NCI-H446 treated with DMSO at 0.1 percent for 48 hours (cell line): ENCODE measurements around the gene HSD11B2.
"Not testable (repeated sequence)": the region's sequence is repeated elsewhere in the genome, so short reads cannot be mapped to it uniquely, and the experiment has no call there.

Experiments
- DNase-seq: peaks from one replicate; lab custom pipeline; 2025; lab: John Stamatoyannopoulos, UW

HSD11B2 gene

DNA sequence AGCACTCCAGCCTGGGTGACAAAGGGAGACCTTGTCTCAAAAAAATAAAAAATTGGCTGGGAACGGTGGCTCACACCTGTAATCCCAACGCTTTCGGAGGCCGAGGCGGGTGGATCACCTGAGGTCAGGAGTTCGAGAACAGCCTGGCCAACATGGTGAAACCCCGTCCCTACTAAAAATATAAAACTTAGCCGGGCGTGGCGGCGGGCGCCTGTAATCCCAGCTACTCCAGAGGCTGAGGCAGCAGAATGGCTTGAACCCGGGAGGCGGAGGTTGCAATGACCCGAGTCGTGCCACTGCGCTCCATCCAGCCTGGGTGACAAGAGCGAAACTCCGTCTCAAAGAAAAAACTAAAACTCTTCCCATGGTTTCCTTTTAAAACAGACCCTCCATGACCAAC lies 15.5 kb upstream of the HSD11B2 start:
- not testable (repeated sequence) for DNase-seq

DNA sequence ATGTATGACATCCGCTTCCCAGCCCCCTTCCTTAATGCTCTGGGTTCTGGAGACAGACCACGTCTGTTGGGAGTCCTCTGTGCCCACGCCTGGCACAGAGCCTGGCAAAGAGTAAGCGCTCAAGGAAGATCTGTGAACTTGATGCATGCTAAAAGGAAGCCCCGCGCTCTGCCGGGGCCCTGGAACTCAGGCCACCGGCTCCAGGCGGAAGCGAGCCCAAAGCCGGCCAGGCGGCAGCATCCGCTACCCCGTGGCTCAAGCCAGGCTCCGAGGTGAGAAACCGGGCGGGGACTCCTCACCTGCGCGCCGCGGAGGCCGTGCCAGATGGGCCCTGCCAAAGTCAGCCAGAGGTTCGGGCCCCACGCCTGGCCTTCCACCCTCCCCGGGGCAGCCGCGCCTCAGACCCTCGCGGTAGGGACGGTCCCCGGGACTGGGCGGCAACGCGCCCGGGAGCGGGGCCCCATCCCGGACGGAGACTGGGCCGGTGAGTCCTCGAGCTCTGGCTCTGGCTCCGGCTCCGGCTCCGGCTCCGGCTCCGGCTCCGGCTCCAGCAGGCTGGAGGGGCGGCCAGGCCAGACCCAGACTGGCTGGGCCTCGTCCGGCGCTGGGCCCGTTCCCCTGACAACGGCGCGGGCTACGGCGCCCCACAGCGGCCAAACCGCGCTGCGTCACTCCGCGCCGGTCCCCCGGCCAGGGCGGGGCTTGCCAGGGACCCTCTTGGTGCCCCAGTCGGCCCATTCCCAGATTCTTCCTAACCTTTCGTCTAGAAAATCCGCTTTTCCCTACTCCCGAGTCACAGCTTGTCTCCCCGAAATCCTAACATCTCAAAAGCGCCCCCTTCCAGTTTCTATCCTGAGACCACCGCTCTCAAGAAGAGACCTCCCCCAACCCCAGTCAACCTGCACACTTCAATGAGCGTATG lies 14.8 kb upstream of the HSD11B2 start, which contains the start of gene ZDHHC1:
ZDHHC1 (minus strand) TSS at position 606 of the 922 bp plus-strand sequence. CDS start 8,702 bp downstream, outside the sequence.
- DNase-seq, result no peak

DNA sequence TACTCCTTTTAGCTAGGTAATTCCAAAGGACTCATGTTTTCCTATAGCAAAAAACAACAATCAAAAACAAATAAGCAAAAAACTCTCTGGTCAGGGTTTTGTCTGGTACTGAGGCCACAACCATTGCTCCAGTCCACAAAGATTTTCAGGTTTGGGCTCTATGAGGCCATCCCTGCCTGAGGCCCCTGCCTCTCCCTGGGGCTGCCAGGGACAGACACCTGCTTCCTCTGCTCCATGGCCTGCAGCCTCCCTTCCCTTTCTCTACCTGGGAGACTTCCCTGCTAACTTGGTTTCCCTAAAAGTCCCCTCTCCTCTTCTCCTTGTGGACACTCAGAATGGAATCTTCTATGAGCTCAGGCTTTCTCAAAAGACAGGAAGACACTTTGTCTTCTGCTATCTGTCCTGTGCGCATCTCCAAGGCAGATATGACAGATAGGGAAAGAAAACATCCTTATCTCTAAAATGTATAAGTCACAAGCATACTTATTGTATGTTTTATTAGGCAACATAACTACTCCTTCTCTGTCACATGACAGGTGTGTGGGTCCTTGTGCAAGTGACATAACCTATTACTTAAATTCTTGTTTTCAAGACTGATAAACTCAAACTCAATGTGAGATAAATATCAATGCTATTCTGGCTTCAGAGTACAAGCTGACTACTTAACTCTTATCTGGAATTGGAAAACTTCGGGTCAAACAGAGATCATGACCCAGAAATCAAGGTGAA lies 13.4 kb upstream of the HSD11B2 start:
- no peak for DNase-seq

DNA sequence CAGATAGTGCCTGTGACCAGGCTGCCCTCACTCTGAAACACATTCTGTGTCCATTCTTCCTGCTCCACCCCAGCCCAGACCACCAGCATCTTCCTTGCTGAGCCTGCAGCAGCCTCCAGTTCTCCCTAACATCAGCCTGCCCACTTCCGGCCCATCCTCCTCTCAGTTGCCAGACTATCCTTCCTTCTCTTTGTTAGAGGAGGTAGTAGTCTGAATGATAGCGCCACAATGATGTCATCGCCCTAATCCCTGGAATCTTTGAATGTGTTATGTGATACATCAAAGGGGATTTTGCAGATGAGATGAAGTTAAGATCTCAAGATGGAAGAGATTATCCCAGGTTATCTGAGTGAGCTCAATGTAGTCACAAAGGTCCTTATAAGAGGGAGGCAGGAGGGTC lies 11.4 kb upstream of the HSD11B2 start:
- no peak for DNase-seq

DNA sequence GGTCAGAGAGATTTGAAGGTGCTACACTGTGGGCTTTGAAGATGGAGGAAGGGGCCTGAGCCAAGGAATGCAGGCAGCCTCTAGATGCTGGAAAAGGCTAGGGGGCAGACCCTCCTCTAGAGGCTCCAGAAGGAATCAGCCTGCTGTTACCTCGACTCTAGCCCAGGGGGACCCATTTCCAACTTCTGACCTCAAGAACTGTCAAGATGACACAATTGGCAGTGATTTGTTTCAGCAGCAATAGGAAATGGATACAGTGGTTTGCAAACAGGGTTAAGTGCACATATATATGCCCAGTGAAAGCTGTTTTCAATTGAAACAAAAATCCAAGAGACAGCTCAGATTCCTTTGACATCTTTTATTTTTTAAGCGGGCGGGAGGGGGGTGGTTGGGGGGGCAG lies 11.0 kb upstream of the HSD11B2 start:
- DNase-seq, result no peak

DNA sequence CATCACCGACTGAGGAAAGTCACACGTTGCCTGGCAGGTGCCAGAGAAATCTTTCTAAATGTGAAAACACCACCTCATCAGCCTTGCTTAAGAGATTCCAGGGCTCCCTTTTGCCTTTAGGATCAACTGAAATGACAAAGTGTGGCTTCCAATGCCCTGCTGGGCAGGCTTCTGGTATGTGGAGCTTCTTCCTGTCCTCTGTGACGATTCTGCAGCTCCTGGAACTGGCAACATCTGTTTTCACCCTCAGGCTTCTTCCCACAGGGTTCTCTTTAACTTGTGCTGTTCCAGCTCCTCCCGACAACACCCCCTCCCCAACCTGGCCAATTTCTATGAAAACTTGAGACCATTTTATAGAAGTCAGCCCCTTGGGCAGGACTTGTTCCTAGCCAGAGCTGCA lies 9.9 kb upstream of the HSD11B2 start:
- no peak for DNase-seq

DNA sequence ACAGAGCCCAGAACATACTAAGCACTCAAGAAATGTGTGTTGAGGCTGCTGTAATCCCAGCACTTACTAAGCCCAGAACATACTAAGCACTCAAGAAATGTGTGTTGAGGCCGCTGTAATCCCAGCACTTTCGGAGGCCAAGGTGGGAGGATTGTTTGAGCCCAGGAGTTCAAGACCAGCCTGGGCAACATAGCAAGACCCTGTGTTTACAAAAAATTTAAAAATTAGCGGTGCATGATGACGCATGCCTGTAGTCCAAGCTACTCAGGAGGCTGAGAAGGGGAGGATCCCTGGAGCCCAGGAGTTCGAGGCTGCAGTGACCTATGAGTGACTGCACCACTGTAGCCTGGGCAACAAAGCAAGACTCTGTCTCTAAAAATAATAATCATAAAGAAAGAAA lies 7.9 kb upstream of the HSD11B2 start:
- no peak for DNase-seq

DNA sequence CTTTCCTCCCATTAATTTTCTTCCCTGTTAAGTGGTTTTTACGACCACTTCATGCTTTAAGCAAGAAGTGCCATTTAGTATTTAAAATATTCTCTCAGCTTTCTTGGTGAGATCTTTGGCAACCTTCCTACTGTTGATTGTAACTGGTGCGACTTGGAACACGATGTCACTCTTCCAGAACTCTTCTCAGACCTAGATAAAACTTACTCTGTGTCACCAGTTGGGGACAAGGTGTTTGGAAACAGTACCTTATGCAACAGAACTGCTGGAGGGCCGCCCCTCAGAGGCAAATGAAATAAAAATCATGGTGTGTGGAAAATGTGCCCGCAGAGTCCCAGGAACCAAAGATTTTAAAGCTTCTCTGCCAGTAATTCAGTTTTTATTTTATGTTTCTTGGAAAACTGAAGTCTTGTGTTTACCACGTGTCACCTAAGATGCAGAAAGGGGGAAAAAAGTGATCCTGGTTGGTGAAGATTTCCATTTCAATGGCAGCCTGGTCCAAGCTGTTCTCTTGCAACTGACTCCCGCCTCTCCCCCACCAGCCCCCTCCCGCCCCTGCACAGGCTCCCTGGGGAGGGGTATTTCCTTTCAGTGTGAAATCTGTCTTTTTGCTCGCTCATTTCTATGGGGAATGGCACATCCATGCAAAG lies 7.2 kb upstream of the HSD11B2 start:
- DNase-seq, result no peak

DNA sequence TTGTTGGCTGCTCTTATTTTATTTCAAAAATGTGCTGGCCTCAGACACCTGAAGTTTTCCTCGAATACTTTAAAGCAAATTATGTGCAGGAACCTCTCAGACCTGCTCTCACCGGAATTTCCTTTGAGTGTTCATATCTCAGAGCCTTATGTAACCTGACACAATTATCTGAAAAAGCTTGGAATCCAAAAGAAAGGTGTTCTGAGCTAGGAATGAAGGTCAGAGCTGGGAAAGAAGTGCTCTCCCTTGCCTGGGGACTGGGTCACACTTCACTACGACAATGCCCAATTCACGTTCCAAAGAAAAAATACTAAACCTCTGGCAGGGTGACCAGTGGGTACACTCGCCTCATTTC lies 6.7 kb upstream of the HSD11B2 start:
- DNase-seq, result no peak

DNA sequence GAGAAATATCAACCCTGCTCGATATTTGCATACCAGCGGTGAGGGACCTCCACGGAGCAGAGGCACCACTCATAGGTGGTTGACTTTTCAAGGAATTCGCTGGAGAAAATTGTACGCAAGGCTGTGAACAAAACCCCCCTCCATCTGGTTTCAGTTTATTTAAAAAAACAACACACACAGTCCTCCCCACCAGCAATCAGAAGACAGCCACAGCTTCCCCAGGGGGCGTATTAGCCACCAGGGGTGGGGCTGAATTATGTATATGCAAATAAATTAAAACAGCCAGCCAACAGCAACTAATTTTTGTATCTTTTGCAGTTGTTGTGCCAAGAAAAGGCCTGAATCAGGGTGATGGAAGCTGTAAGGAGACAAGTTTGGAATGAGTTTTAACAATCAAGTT lies 5.9 kb upstream of the HSD11B2 start:
- DNase-seq, result no peak

DNA sequence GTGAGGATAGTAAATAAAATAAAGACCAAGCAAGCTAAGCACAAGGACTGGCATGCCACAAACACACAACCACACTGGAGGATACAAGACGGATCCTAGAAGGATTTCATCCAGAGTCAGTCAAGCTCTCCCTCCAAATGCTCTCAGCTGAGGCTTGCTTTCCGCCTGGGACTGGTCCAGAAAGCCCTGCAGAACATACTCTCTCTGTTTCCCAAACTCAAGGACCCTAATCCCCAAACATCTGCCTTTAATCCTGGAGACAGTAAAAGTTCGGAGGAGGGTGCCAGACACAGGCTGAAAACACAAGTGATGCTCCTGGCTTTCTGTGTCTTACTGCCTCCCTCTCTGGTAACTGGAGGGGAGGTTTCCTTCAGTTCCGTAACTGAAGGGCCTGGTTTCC lies 5.3 kb upstream of the HSD11B2 start:
- DNase-seq, result no peak

DNA sequence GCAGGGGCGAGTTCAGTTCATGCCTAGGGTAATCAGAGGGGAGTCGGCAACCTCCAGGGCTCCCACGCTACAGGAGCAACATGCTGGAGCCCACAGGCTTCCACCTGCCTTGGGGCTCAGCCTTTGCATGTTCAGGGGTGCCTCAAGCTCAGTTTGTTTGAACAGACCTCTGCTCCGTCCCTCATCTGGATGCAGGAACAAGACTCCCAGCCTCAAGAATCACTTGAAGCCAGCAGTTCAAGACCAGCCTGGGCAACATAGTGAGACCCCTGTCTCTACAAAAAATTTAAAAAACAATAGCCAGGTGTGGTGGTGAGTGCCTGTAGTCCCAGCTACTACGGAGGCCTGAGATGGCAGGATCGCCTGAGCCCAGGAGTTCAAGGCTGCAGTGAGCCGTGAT lies 4.9 kb upstream of the HSD11B2 start:
- no peak for DNase-seq

DNA sequence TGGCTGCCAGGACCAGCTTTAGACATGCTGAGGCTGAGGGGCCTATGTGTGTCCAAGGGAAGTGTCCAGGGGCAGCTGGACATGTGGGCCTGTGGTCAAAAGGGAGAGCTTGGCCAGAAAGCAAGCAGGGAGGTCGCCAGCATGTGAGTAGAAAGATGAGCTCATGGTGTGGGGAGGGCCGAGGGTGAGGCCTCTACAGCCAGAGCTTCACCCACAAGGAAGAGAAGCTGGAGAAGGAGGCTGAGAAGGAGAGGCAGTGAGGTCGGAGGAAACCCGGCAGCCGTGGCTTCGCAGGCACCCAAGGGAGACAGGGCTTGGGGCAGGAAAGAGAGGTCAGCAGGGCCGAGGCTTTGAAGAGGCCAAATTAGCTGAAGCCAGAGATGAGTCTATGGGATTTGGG lies 4.0 kb upstream of the HSD11B2 start:
- DNase-seq, result no peak

DNA sequence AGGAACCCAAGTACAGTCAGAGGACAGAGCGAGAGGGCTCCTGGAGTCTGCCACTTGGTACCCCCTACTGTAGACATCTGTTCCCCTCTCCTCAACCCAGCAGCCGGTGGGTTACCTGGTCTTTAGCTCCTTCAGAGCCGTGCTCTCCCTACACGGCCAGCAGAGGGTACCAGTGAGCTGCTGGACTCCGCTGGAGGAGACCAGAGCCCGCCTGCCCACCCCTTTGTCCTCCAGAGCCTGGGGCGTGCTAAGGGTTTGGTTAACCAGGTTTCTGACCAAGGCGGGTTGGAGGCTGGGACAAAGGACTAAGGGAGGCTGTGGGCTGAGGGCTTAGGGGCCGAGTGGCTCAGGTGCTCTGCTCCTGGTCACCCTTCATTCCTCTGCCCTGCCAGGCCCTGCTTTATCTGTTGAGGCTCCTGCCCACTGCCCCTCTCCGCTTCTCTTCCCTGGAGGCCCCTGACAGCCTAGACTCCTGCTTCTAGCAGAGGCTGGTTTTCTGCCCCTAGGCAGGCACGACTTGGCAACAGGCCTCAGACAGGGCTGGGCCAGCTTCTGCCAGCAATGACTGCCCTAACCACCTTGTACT lies 2.7 kb upstream of the HSD11B2 start:
- DNase-seq, result no peak

DNA sequence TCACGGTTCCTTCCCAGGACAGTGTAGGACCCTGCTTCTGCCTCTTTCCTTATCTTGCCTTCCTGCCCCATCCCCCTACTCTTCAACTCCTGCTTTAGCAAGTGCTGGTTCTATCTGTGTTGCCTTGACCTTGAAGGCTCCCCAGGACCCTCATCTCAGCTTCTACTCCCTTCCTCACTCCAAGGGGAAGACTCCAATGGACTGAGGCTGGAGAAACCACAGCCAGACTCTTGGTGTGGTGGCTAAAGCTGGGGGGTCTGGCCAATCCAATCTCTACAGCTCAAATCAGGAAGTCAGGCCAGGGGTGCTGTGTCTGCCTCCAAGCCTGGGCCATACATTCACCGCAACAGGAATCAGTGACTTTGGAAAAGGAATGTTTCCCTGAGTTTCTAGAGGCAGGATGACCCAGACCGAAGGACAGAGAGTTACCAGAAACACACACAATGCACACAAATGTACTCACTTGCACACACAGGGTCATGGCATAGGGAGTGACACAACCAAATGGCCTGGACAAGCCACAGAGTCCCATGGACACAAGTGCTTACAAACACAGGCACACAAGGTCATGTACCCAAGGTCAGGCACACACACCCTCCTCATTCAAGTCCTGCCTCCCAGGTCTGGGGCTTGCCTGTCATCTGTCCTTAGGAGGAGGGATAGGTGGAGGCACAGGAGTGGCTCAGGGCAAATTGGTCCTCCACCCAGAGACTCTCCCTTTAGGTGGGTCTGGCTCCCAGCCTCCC lies 1.7 kb upstream of the HSD11B2 start:
- DNase-seq, result no peak

DNA sequence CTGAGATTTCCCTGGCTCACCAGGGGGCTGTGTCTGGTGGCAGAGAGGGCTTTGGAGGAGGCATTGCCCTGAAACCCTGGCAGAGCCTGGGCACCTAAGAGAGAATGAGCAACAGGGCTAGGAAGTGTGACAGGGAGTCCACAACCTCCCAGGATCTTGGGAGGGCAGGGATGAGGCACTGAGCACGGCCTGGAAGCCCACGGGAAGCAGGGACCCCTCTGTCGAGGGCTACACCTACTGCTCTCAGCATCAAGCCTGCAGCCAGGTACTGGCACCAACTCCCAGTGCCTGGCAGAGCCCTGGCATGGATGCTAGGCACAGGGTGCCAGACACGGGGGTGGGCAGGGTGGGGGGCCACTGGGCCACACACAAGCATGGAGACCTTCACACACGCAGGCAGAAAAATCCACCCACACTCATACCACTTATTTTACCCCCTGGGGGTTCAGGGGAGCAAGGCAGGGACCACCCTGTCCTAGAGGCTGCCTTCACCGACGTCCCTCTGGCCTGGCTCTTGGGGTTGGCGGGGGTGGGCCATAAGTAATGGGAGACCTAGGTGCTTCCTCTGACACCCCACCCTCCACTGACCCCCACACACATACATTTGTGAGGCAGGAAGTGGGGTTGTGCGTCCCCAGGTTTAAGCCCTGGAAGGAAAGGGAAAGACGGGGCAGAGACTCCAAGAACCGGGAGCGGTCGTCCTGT lies 970 bp upstream of the HSD11B2 start:
- DNase-seq, result no peak

DNA sequence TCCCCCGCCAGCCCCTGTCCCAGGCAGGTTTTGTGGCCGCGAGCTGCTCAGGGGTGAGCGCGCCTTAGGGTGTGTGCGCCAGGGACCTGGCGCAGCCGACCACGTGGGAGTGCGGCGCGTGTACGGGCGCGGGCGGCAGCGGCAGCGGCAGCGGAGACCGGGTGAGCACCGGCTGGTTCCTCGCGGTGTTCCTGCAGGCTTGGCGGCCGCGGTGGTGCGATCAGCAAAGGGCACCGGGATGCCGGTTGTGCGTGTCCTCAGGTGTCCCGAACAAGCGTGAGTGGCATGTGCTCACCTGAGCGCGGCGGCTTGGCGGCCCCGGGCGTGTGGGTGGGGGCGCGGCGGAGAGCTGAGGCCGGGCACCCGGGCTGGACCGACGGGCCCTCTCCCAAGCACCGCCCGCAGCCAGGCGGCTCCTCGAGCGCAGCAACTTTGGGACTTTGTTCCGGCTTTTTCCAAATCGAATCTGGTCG lies 381 bp upstream of the HSD11B2 start:
- no peak for DNase-seq

DNA sequence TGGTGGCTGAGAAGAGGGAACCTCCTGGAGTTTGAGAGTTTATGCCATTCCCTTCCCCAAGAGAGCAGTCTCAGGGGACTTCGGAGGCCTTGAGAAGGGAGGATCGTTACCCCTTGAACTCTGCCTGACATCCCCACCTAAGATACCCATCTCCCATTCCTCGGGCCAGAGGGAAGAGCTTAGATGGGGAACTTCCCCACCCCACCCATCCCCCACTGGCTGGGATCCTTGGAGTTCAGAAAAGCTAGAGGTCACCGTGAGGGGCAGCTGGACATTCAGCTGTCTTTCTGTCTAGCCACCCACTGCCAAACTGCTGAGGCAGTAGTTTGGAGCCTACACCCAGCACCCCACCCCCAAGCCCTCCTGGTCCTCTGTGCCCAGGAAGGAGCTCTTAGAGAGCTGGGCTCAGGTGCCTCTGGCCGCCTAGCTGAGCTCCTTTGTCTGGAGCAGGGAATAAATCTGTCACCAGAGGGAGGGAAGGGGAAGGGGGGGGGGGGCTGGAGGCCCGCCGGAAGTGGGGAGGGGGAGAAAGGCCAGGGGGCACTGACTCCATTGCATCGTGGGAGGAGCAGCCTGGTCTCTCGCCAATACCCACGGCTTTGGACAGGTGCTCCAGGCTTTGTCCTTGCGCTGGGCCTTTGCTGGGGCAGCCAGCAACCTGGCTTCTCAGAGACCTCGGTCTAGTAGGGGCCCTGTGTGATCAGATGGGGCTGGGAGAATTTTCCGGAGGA lies 1.0 kb downstream of the HSD11B2 start:
- no peak for DNase-seq

DNA sequence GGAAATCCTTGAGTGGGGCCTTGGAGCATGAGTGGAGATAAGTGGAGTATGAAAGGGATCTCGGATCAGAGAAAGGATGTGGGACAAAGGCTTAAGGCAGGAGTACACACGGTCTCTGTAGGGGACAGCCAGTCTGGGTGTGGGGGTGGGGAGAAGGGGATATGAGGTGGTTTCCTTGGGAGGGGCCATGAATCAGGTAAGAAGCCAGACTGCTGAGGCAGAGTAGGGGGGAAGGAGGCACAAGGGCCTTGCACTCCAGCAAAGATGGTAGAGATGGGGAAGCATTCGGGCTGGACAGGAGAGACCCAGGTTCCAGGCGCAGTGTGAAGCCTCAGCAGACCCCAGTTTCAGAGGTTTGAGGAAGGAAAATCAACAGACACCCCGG lies 1.6 kb downstream of the HSD11B2 start:
- DNase-seq, result no peak

DNA sequence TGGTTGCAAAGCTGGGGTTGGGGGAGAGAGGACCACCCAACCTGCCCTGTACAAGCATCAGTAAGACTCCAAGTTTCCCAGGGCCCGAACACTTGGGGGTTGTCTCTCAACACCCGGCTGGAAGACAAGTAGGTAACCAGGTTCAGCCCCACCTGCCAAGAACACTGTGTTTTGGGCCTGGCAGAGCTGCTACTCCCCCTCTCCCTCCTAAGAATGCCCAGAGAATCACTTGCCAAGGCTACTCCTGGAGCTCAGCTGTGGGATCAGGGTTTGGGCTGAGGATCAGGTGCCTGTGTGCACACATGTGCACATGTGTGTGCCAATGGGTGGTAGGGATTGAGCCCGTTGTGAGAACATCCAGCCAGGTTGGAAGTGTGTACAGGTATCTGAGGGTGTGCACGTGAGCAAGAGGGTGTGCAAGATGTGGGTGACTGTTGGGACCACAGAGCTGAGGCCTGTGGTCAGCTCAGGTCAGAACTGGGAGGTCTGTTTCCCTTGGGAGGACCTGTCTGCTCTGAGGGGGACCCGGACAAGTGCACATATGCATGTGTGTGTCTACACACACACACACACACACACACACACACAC lies 2.3 kb downstream of the HSD11B2 start:
- DNase-seq, result no peak
